ENCODE results near the gene EFCAB6.

- no peak for TF ChIP-seq CTCF (conservative IDR thresholded peaks at IDR 0.05)
- TF ChIP-seq EZH2 (IDR thresholded peaks at IDR 0.05; ENCODE audit: low read depth): no peak
Observed at GRCh38 chr22:43515902-43516301, 296.2 kb downstream of the EFCAB6 start.

All from PC-9 (cell line).